NCI-H1694 treated with DMSO at 0.1 percent for 48 hours (cell line): ENCODE data around the gene PPP2R5D.
"Not testable (repeated sequence)": the region's sequence is repeated elsewhere in the genome, so short reads cannot be mapped to it uniquely, and the experiment has no call there.

Source experiments
- DNase-seq: peaks from one replicate; lab custom pipeline; 2025; lab: John Stamatoyannopoulos, UW

PPP2R5D gene

GRCh38 chr6:43032326-43032725 lies 48.0 kb downstream of the PPP2R5D start:
- no peak for DNase-seq

- DNase-seq = no peak
Observed at GRCh38 chr6:43033496-43034189, 49.3 kb downstream of the PPP2R5D start.

- no peak for DNase-seq
Observed at GRCh38 chr6:43034190-43034525, 49.8 kb downstream of the PPP2R5D start.

- no peak for DNase-seq
Observed at GRCh38 chr6:43035495-43036194, 51.3 kb downstream of the PPP2R5D start.

- DNase-seq = no peak
Observed at GRCh38 chr6:43036712-43037111, 52.3 kb downstream of the PPP2R5D start.

GRCh38 chr6:43037197-43037596 lies 52.8 kb downstream of the PPP2R5D start:
- no peak for DNase-seq

GRCh38 chr6:43037706-43038105 lies 53.3 kb downstream of the PPP2R5D start:
- no peak for DNase-seq

- no peak for DNase-seq
Observed at GRCh38 chr6:43038727-43039126, 54.4 kb downstream of the PPP2R5D start.

GRCh38 chr6:43040542-43041257 lies 56.3 kb downstream of the PPP2R5D start:
- no peak for DNase-seq

GRCh38 chr6:43041475-43041874 lies 57.1 kb downstream of the PPP2R5D start:
- DNase-seq = not testable (repeated sequence)

- no peak for DNase-seq
Observed at GRCh38 chr6:43043310-43043709, 58.9 kb downstream of the PPP2R5D start.

- no peak for DNase-seq
Observed at GRCh38 chr6:43045371-43045930, 61.1 kb downstream of the PPP2R5D start.

GRCh38 chr6:43047998-43048397 lies 63.6 kb downstream of the PPP2R5D start:
- DNase-seq = no peak

- no peak for DNase-seq
Observed at GRCh38 chr6:43050981-43051380, 66.6 kb downstream of the PPP2R5D start.

- no peak for DNase-seq
Observed at GRCh38 chr6:43052225-43052841, 68.0 kb downstream of the PPP2R5D start.

- DNase-seq = no peak
Observed at GRCh38 chr6:43052842-43053544, 68.6 kb downstream of the PPP2R5D start.

GRCh38 chr6:43053545-43054205 lies 69.3 kb downstream of the PPP2R5D start, which contains the start of gene CUL7:
TSS of gene CUL7 (minus strand) at chr6:43053851. CDS start at chr6:43052788, 1,063 bp downstream.
- DNase-seq = peak; percentile 85

GRCh38 chr6:43054206-43054943 lies 70.0 kb downstream of the PPP2R5D start:
- DNase-seq = no peak

GRCh38 chr6:43055966-43056365 lies 71.6 kb downstream of the PPP2R5D start:
- no peak for DNase-seq

GRCh38 chr6:43058531-43058930 lies 74.2 kb downstream of the PPP2R5D start:
- DNase-seq = no peak
